PC-3 (cell line): Measurements from ENCODE around the gene BCL7C. TPM values are rescaled to one million over a fixed set of nuclear protein-coding genes. Genes with fewer than 3 reads are reported as not detected.

Experiments used
- ATAC-seq: fragments of 200-7000 bp; cut with Tn5 transposase; 2 replicates; pipeline ENCODE4 v1.9.1; 2020; ENCODE audit warnings: mild to moderate bottlenecking, moderate library complexity
- BruUV-seq: library from RNA; stranded (reverse); fragments of 400-500 nt; replicated peaks from 2 replicates; lab custom pipeline; 2021; lab: Mats Ljungman, UMichigan
- CTCF ChIA-PET: fragments of 300-600 bp; sonication (Branson Sonifier 250); formaldehyde crosslinking; loops from one replicate; lab custom pipeline; 2022; ENCODE audit warnings: antibody characterized with exemption; lab: Charles Lee
- POLR2A ChIA-PET: fragments of 300-600 bp; sonication (Branson Sonifier 250); formaldehyde crosslinking; loops from one replicate; lab custom pipeline; 2022; ENCODE audit warnings: antibody characterized with exemption; ENCODE audit not compliant: unreplicated experiment; lab: Charles Lee
- DNase-seq: peaks from one replicate; pipeline ENCODE4 v3.0.0-alpha.2; 2015
- H2AFZ ChIP-seq: fragments of 300-600 bp; sonication (generic); 2 replicates; pipeline ENCODE4 v1.6.0; 2016; ENCODE audit warnings: antibody characterized with exemption, low read length
- H3F3A ChIP-seq: fragments of 300-600 bp; sonication (generic); one replicate; pipeline ENCODE4 v1.6.0; 2017; ENCODE audit warnings: antibody characterized with exemption, low read length, control low read depth, mild to moderate bottlenecking; ENCODE audit not compliant: unreplicated experiment
- H3K27ac ChIP-seq: fragments of 300-600 bp; sonication (generic); 2 replicates; pipeline ENCODE4 v1.5.1; 2016; ENCODE audit warnings: mild to moderate bottlenecking, low read length
- H3K27me3 ChIP-seq: fragments of 300-600 bp; sonication (generic); 2 replicates; pipeline ENCODE4 v1.6.1; 2016; ENCODE audit warnings: low read length, mixed read lengths
- H3K36me3 ChIP-seq: fragments of 300-600 bp; sonication (generic); 2 replicates; pipeline ENCODE4 v1.6.1; 2016; ENCODE audit warnings: low read depth, mixed run types, low read length, mixed read lengths
- H3K4me1 ChIP-seq: fragments of 300-600 bp; sonication (generic); 2 replicates; pipeline ENCODE4 v1.5.1; 2016; ENCODE audit warnings: low read length; ENCODE audit not compliant: insufficient read depth
- H3K4me2 ChIP-seq: fragments of 300-600 bp; sonication (generic); 2 replicates; pipeline ENCODE4 v1.6.0; 2016; ENCODE audit warnings: low read length
- H3K4me3 ChIP-seq: fragments of 300-600 bp; sonication (generic); 2 replicates; pipeline ENCODE4 v1.5.1; 2016; ENCODE audit warnings: mild to moderate bottlenecking, low read length, mixed read lengths
- H3K79me2 ChIP-seq: fragments of 300-600 bp; sonication (generic); 2 replicates; pipeline ENCODE4 v1.6.1; 2017; ENCODE audit warnings: low read length, mixed read lengths
- H3K9ac ChIP-seq: fragments of 300-600 bp; sonication (generic); 2 replicates; pipeline ENCODE4 v1.6.0; 2016; ENCODE audit warnings: mild to moderate bottlenecking, low read length
- H3K9me2 ChIP-seq: fragments of 300-600 bp; sonication (generic); replicated peaks from 2 replicates; pipeline ENCODE4 v1.6.1; 2016; ENCODE audit warnings: mixed run types, low read length, mixed read lengths
- H3K9me3 ChIP-seq: fragments of 300-600 bp; sonication (generic); 2 replicates; pipeline ENCODE4 v1.6.1; 2016; ENCODE audit warnings: low read length, mixed read lengths
- H4K20me1 ChIP-seq: fragments of 300-600 bp; sonication (generic); 2 replicates; pipeline ENCODE4 v1.6.1; 2016; ENCODE audit warnings: low read length, mixed read lengths
- CTCF ChIP-seq: fragments of 300-600 bp; sonication (generic); conservative IDR thresholded peaks from 2 replicates; pipeline ENCODE4 v1.5.1; 2017; ENCODE audit warnings: antibody characterized with exemption, low read depth, mild to moderate bottlenecking, low read length
- EZH2 ChIP-seq: fragments of 300-600 bp; sonication (generic); IDR thresholded peaks from one replicate; pipeline ENCODE4 v1.6.1; 2017; ENCODE audit warnings: antibody characterized with exemption, mild to moderate bottlenecking, low read length; ENCODE audit not compliant: unreplicated experiment
- EZH2phosphoT487 ChIP-seq: fragments of 300-600 bp; sonication (generic); IDR thresholded peaks from 2 replicates; pipeline ENCODE4 v1.6.1; 2018; ENCODE audit warnings: mild to moderate bottlenecking, antibody characterized with exemption, low read length, borderline replicate concordance
- intact Hi-C: fragments of 100-400 bp; cut with micrococcal nuclease; formaldehyde crosslinking; loops from 2 replicates; pipeline ENCODE4 v1.9.0; 2023
- total RNA-seq: library from RNA; depleted of rRNA; stranded (reverse); fragments of >200 nt; gene quantifications from 2 replicates; pipeline ENCODE4 v1.2.3, GENCODE V29; 2014

BCL7C gene
- total RNA-seq, 1 experiment from 2014 or later, result 75.6 TPM

GRCh38 chr16:30929167-30929566 lies 35.3 kb upstream of the BCL7C start:
- Histone ChIP-seq H3K4me1 (no peaks in the 10 kb centered on the region), H3K4me3 (no peak overlapping the region), H3F3A (no peaks in the 10 kb centered on the region), H3K36me3 (no peaks in the 10 kb centered on the region; the same call in 1 of the 2 replicates), H2AFZ (no peak overlapping the region), H3K27ac (no peak overlapping the region), H3K79me2 (peaks cover 6% of the 10 kb centered on the region), H3K27me3 (no peaks in the 10 kb centered on the region), H3K4me2 (no peak overlapping the region), H3K9me2 (no peaks in the 10 kb centered on the region), H3K9me3 (no peaks in the 10 kb centered on the region), H3K9ac (no peak overlapping the region), H4K20me1 (no peaks in the 10 kb centered on the region)
- TF ChIP-seq EZH2phosphoT487 (no peak), EZH2 (no peak), CTCF (no peak)
- intact Hi-C loops, result no loop called here
- POLR2A ChIA-PET, result no interaction called here
- CTCF ChIA-PET, result no interaction called here
- ATAC-seq, result no peak
- BruUV-seq, result no TSS peak
- DNase-seq, result no peak

- Histone ChIP-seq H3K79me2 (peaks cover 6% of the 10 kb centered on the region), H3K9ac (no peak overlapping the region), H3K36me3 (no peaks in the 10 kb centered on the region; the same call in 1 of the 2 replicates), H3K27ac (no peak overlapping the region), H3K4me1 (no peaks in the 10 kb centered on the region), H3K4me2 (no peak overlapping the region), H3K9me2 (no peaks in the 10 kb centered on the region), H3K9me3 (no peaks in the 10 kb centered on the region), H3F3A (no peaks in the 10 kb centered on the region), H3K27me3 (no peaks in the 10 kb centered on the region), H3K4me3 (no peak overlapping the region), H2AFZ (no peak overlapping the region), H4K20me1 (no peaks in the 10 kb centered on the region)
- ATAC-seq (no peak), DNase-seq (no peak)
- TF ChIP-seq EZH2 (no peak), EZH2phosphoT487 (no peak), CTCF (no peak)
- intact Hi-C loops, result no loop called here
- BruUV-seq, result no TSS peak
- ChIA-PET POLR2A (no interaction called here), CTCF (no interaction called here)
Observed at GRCh38 chr16:30928390-30928789, 34.5 kb upstream of the BCL7C start.

DNA sequence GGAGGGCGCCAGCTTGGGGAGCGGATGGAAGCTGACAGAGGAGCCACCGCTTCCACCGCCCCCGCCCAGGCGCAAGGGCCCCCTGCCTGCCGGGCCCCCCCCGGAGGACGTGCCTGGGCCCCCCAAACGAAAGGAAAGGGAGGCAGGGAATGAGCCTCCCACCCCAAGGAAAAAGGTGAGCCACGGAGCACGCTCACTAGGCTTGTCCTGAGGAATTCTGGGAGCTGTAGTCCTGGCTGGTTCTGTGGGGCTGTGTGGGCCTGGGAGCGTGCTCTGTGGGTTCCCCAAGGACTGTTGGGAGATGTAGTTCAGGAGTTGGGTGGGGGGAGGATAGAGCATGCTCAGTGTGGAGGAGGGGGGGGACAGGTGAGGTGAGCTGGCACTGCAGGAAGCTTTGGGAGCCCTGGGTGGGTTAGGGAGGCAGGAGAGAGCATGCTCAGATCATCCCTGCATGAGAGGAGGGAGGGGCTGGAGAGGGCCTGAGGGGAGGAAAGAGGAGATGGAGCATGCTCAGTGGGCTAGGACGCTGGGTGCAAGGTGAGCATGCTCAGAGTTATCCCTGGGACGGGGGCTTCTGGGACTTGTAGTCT lies 34.0 kb upstream of the BCL7C start:
- no peak overlapping the region for H2AFZ ChIP-seq
- H4K20me1 ChIP-seq, result no peaks in the 10 kb centered on the region
- H3K9me3 ChIP-seq, result no peaks in the 10 kb centered on the region
- POLR2A ChIA-PET, result no interaction called here
- H3K4me1 ChIP-seq, result no peaks in the 10 kb centered on the region
- TF ChIP-seq EZH2phosphoT487 (no peak), EZH2 (no peak), CTCF (no peak)
- no peak overlapping the region for H3K9ac ChIP-seq
- no peaks in the 10 kb centered on the region for H3F3A ChIP-seq
- ATAC-seq (peak; percentile 27), DNase-seq (peak; percentile 41)
- H3K9me2 ChIP-seq, result no peaks in the 10 kb centered on the region
- CTCF ChIA-PET, result no interaction called here
- no peaks in the 10 kb centered on the region; the same call in 1 of the 2 replicates for H3K36me3 ChIP-seq
- BruUV-seq, result no TSS peak
- H3K79me2 ChIP-seq, result peaks cover 6% of the 10 kb centered on the region
- H3K4me2 ChIP-seq, result no peak overlapping the region
- no peaks in the 10 kb centered on the region for H3K27me3 ChIP-seq
- no peak overlapping the region for H3K27ac ChIP-seq
- H3K4me3 ChIP-seq, result no peak overlapping the region
- intact Hi-C loops, result no loop called here
